DND-41 (cell line): ENCODE data around the gene ARHGAP45.

Source experiments
- ATAC-seq: fragments of 200-7000 bp; cut with Tn5 transposase; 3 replicates; pipeline ENCODE4 v1.9.1; 2021; ENCODE audit warnings: low read depth; ENCODE audit not compliant: insufficient read depth
- DNase-seq: peaks from one replicate; pipeline ENCODE4 v3.0.0-alpha.2; 2020
- H2AFZ ChIP-seq: 2 replicates; pipeline ENCODE4 v1.6.0; 2012; ENCODE audit warnings: low read depth, low read length
- H3K27ac ChIP-seq: 2 replicates; pipeline ENCODE4 v1.5.1; 2012; ENCODE audit warnings: low read length, inconsistent platforms
- H3K27me3 ChIP-seq: fragments of 200-600 bp; sonication (generic); 2 replicates; pipeline ENCODE4 v1.6.0; 2012; ENCODE audit warnings: low read length, mild to moderate bottlenecking, inconsistent platforms; ENCODE audit not compliant: insufficient read depth, poor library complexity
- H3K36me3 ChIP-seq: 2 replicates; pipeline ENCODE4 v1.5.1; 2012; ENCODE audit warnings: low read length, inconsistent platforms; ENCODE audit not compliant: insufficient read depth
- H3K4me1 ChIP-seq: 2 replicates; pipeline ENCODE4 v1.5.1; 2012; ENCODE audit warnings: mild to moderate bottlenecking, low read length; ENCODE audit not compliant: insufficient read depth
- H3K4me2 ChIP-seq: 2 replicates; pipeline ENCODE4 v1.6.0; 2012; ENCODE audit warnings: mild to moderate bottlenecking, moderate library complexity, low read length, inconsistent platforms; ENCODE audit not compliant: insufficient read depth
- H3K4me3 ChIP-seq, 2 experiments: fragments of 200-600 bp in 1 of 2; shearing (Covaris generic) in 1 of 2; 2 replicates each; pipeline ENCODE4 v1.5.1; 2012 to 2016; ENCODE audit warnings: inconsistent platforms in 2 of 2, low read length in 2 of 2, mild to moderate bottlenecking in 2 of 2, low read depth in 1 of 2, moderate library complexity in 1 of 2
- H3K79me2 ChIP-seq: 2 replicates; pipeline ENCODE4 v1.6.0; 2012; ENCODE audit warnings: low read length, inconsistent platforms; ENCODE audit not compliant: insufficient read depth
- H3K9ac ChIP-seq: 2 replicates; pipeline ENCODE4 v1.6.0; 2012; ENCODE audit warnings: low read depth, mild to moderate bottlenecking, inconsistent platforms, low read length, moderate library complexity
- H3K9me3 ChIP-seq: 2 replicates; pipeline ENCODE4 v1.5.1; 2012; ENCODE audit warnings: low read length, moderate library complexity, mild to moderate bottlenecking, inconsistent platforms; ENCODE audit not compliant: insufficient read depth, severe bottlenecking
- H4K20me1 ChIP-seq: 2 replicates; pipeline ENCODE4 v1.6.0; 2012; ENCODE audit warnings: low read length; ENCODE audit not compliant: insufficient read depth
- CTCF ChIP-seq: IDR thresholded peaks from 2 replicates; pipeline ENCODE4 v1.5.1; 2012; ENCODE audit warnings: borderline replicate concordance, low read length, moderate library complexity, mild to moderate bottlenecking; ENCODE audit not compliant: poor library complexity, severe bottlenecking; ENCODE audit errors: extremely low read depth
- EZH2 ChIP-seq: IDR thresholded peaks from 3 replicates; pipeline ENCODE4 v1.6.1; 2012; ENCODE audit warnings: borderline replicate concordance, low read depth, mild to moderate bottlenecking, moderate library complexity, low read length, inconsistent platforms; ENCODE audit not compliant: severe bottlenecking

Gene ARHGAP45

GRCh38 chr19:1091544-1092175, 24.7 kb downstream of the ARHGAP45 start:
- H3K36me3 ChIP-seq: peaks cover 65% of the 10 kb centered on the region
- H3K79me2 ChIP-seq: peaks cover 38% of the 10 kb centered on the region
- H3K27me3 ChIP-seq: no peaks in the 10 kb centered on the region
- H4K20me1 ChIP-seq: peaks cover 47% of the 10 kb centered on the region
- DNase-seq: no peak
- H3K9me3 ChIP-seq: no peaks in the 10 kb centered on the region
- no peak for TF ChIP-seq EZH2
- no peak for TF ChIP-seq CTCF
- no peak overlapping the region for H3K4me2 ChIP-seq
- no peak overlapping the region for H3K27ac ChIP-seq
- peaks cover 26% of the 10 kb centered on the region for H3K4me1 ChIP-seq
- ATAC-seq: no peak
- H3K4me3 ChIP-seq: no peak overlapping the region
- H3K9ac ChIP-seq: no peak overlapping the region
- no peak overlapping the region for H2AFZ ChIP-seq

GRCh38 chr19:1093330-1093729, 26.4 kb downstream of the ARHGAP45 start:
- peaks cover 50% of the 10 kb centered on the region for H3K36me3 ChIP-seq
- TF ChIP-seq CTCF (no peak), EZH2 (no peak)
- no peak for ATAC-seq
- peak overlapping the region; percentile 99 for H3K4me2 ChIP-seq
- H3K9ac ChIP-seq: peak overlapping the region; percentile 91
- no peaks in the 10 kb centered on the region for H3K9me3 ChIP-seq
- H3K4me1 ChIP-seq: peaks cover 26% of the 10 kb centered on the region
- H3K27ac ChIP-seq: peak overlapping the region; percentile 72; the same call in 1 of the 2 replicates
- H3K27me3 ChIP-seq: no peaks in the 10 kb centered on the region
- H3K4me3 ChIP-seq: peak overlapping the region in 1 of 2 experiments; percentile 99; a peak in 2 of 4 replicates
- no peak for DNase-seq
- no peak overlapping the region for H2AFZ ChIP-seq
- peaks cover 42% of the 10 kb centered on the region for H4K20me1 ChIP-seq
- peaks cover 38% of the 10 kb centered on the region for H3K79me2 ChIP-seq

- peak overlapping the region; percentile 91 for H3K9ac ChIP-seq
- no peaks in the 10 kb centered on the region for H3K27me3 ChIP-seq
- H3K79me2 ChIP-seq: peaks cover 38% of the 10 kb centered on the region
- H3K36me3 ChIP-seq: peaks cover 43% of the 10 kb centered on the region
- no peak for TF ChIP-seq EZH2
- no peak for TF ChIP-seq CTCF
- no peak overlapping the region for H2AFZ ChIP-seq
- H3K4me2 ChIP-seq: peak overlapping the region; percentile 99
- H3K27ac ChIP-seq: peak overlapping the region; percentile 72
- DNase-seq: no peak
- H3K4me3 ChIP-seq: peak overlapping the region; percentile 98 to 99
- H3K9me3 ChIP-seq: no peaks in the 10 kb centered on the region
- peaks cover 36% of the 10 kb centered on the region for H4K20me1 ChIP-seq
- peaks cover 26% of the 10 kb centered on the region for H3K4me1 ChIP-seq
- ATAC-seq: no peak
Observed at GRCh38 chr19:1093811-1094553, 27.0 kb downstream of the ARHGAP45 start.
